SH-SY5Y (cell line): ENCODE measurements around the gene POU2F3.

ENCODE experiments used
- GATA2 ChIP-seq: IDR thresholded peaks from 2 replicates; pipeline ENCODE4 v1.6.1; 2011; ENCODE audit warnings: mild to moderate bottlenecking, low read depth, low read length
- GATA3 ChIP-seq: IDR thresholded peaks from 2 replicates; pipeline ENCODE4 v1.6.1; 2011; ENCODE audit warnings: low read depth, mild to moderate bottlenecking, low read length, moderate library complexity

POU2F3 gene

DNA sequence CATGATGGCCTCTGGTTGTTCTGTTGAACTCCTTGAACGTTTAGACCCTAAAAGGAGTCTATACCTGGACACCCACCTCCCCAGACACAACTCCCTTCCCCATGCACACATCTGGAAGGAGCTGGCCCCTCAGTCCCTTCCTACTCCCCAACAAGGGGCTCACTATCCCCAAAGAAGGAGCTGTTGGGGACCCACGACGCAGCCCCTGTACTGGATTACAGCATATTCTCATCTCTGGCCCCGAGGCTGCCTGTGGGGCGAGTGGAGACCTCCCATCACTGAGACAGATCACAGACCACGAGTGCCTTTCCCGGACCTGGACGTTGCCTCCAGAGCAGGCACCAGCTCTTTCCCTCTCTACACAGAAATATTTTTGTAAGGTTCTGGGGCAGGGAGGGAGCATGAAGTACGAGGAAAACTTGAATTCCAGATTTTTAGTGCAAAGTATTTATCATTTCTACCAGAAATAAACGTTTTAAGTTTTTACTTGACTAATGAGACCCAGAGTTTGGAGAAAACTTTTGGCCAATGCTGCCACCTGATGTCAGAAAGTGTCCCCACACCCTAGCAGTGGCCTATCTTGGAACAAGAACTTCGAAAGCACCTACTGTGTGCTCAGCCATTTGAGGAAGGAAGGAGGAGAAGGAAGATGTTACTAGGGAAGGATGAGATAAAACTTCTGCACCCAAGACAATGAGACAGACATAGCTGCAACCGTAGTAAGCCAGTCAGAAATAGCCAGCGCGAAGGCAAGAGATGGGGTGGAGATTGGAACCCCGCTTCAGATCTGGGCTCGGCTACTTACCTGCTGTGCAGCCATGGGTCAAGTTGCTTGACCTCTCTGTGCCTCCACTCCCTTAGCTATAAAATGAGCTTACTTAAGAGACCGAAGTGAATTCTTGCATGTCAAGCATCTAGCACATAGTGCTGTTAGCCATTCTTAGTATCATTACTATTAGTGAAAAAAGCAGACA lies 10.2 kb upstream of the POU2F3 start:
- TF ChIP-seq GATA3 (no peak), GATA2 (no peak)

DNA sequence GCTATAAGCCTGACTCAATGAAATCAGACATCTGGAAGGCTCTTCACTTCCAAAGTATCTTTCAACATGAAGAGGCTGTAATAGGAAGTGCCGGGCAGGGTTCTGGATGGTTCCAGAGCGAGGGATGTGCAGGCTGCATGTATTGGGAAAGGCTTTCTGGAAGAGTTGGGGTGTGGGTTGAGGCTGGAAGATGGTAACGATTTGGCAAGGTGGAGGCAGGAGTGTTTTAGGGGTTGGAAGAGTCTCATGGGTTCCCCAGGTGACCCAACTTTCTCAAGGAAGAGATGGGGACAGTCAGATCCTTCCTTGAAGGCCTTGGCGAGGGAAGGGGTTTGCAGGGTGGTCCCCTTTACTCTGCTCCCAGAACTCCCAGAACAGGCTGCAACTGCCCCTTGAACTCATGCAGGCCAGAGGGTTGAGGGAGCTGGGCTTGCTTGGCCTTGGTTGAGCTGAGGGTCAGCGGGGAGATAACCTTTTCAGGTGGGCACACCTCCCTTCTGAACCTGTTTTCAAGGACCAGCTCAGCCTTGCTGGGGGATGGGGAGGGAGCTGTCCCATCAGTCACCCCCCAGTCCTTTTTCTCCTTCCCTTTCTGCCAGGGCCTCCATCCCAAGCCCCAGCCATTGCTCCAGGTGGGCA lies 9.4 kb upstream of the POU2F3 start:
- TF ChIP-seq GATA3 (no peak), GATA2 (no peak)

DNA sequence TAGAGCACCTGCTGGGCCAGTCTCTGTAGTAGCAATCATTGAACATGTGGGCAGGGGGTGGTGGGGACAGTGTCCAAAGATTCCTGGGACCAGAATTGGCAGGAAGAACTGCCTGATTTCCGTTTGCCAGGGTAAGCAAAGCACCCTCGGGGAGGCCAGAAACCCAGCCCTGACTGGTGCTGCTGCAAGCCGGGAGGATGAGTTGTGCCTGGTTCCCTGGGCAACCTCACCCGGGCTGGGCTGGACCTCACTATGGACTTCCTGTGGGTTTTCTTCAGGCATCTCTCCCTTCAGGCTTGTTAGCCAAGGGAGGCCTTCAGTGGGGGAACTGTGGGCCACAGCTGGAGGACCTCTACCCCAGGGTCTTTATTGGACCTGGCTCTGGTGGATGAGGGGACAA lies 8.0 kb upstream of the POU2F3 start:
- TF ChIP-seq GATA3 (no peak), GATA2 (no peak)

DNA sequence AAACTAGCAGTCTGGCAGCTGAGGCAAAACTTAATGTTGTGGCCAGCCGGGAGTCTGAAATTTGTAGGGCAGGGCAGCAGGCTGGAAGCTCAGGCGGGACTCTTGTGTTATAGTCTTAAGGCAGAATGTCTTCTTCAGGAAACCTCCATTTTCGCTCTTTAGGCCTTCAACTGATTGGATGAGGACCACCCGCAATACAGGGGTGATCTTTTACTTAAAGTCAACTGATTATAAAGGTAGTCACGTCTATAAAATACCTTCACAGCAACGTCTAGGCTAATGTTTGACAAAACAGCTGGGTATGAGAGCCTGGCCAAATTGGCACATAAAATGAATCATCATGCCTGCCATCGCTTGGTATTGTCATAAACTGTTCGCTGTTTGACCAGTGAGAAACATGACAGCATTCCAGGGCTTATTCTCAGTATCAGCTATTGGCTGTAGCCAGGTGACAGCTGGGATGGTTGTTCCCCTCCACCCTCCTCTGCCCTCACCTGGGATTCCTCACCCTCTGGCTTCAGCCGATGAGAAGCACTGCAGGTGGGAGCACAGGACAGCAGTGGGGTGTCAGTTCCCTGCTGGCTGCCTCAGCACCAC lies 6.6 kb upstream of the POU2F3 start:
- TF ChIP-seq GATA2 (no peak), GATA3 (no peak)

DNA sequence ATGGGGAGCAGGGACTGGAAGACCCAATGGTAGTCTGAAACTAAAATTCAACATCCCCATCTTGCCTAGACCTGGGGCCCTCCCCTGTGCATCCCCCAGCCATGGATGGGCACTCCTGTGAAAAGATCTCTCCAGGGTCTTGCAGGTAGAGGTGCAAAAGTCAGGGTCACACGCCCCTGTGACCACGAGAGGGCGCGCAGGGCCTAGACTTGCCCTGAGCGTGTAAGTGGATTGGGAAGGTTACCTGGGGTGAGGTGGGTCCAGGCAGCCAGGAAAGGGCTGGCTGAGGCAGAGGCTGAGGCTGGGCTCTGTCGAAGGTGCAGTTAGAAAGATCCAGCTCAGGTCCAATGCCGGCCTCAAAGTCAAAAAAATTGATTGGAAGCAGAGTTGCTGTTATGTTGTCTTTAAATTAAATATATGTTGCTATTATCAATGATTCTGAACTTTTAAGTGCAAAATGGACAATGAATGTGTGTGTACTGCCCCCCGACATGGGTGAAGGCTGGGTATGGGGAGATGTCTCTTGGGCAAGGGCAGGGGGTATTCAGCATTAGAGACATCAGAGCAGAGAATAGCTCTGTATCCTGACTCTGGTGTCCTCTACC lies 4.8 kb upstream of the POU2F3 start:
- TF ChIP-seq GATA2 (no peak), GATA3 (no peak)

DNA sequence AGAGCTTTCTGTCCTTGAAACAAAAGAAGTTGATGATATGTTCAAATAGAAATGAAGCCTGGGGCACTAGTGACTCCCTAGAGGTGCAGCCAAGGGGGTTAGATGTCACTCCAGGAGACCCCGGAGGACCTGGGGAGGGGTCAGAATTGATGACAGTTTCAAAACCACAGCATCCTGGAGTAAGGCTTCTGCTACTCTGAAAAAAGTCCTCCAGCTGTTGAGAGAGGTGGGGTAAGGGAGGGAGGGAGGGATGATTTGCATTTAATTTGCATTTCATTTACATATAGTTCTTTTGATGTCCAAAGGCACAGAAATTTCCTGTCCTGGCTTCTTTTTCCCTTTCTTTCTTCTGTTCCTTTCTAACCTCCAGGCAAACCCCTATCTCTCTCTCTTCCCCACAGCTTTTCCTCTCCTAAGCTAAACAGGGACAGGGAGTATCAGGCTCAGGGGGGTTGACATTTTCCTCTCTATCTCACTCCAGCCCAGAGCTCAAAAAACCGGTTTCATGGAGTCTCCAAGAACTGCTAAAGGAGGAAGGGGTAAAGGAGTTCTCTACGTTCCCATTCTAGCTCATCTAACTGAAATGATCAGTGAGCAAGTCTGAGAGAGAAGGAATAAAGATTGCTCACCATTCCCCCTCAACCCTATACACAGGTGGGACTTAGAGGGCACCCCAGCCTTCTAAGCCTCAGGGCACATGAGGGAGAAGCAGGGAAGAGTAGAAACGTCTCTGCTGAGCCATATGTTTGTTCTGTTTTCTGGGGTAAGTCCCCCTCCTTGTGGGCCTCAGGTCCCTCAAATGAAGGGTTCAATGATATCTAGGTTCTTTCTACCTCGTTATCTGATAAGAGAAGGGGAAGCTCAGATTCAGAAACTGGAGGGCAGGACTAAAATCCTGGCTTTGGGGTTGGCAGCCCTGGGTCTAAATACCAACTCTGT lies 3.5 kb upstream of the POU2F3 start:
- TF ChIP-seq GATA3 (no peak), GATA2 (no peak)

DNA sequence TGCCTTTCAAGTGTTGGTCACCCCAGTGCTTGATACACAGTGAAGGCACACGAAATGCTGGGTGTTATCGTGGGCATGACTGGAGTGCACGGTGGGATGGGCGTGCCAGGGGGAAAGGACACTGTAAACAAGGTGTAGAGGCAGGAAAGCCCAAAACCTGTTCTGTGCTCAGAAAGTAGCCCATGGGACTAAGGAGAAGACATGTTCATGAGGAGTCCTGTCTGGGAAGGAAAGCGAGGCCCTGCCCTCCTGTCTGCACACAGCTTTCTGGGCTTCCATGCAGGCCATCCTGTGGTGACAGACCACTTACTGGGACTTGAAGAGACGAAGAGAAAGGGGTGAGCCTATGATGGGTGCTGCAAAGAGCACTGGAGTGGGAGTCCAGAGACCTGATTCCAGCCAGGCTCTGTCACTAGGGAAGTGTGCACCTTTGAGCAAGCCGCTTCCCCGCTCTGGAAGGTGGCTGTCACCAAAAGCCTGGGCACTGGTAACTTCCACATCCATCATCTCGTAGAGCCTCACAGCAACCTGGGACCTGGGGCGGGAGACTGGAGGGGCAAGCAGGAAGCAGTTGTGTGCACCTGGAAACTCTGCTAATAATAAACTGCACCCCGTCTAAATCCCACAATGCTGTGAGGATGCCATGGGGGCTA lies 846 bp upstream of the POU2F3 start:
- TF ChIP-seq GATA2 (no peak), GATA3 (no peak)

DNA sequence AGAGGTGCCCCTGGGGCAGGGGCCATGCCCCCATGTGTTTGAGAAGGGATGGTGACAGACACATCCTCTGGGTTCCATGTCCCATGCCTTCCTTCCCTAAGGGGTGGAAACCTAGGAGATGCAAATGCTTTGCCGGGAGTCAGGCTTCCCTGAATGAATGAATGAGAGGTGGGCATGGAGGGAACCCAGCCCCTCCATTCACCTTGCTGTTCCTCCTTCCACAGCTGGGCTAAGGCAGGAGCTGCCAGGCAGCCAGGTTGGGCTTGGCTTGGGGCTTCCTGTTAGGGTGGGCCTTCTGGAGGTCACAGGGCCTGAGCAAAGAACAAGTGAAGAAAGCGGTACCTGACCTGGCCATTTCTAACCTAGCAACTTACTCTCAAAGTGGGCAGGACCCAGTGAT lies 926 bp downstream of the POU2F3 start:
- TF ChIP-seq GATA2 (no peak), GATA3 (no peak)

DNA sequence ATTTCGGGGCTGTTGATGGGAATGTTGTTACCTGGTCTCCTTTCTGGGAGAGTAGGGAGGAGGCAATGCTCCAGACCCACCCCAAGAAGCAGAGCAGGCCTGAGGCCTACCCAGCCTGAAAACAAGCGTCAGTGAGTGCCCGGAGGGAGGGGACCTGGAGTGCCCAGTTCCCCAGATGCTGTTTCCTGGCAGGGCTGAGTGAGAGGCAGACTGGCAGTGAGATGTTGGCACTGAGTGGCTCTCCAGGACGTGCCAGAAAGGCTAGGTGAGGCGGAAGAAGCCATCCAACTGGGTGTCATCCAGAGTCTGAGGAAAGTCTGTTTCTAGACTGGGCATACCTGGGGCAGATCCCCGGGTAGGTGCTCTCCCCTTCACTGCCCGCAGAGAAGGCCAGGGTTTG lies 1.3 kb downstream of the POU2F3 start:
- TF ChIP-seq GATA2 (no peak), GATA3 (no peak)

DNA sequence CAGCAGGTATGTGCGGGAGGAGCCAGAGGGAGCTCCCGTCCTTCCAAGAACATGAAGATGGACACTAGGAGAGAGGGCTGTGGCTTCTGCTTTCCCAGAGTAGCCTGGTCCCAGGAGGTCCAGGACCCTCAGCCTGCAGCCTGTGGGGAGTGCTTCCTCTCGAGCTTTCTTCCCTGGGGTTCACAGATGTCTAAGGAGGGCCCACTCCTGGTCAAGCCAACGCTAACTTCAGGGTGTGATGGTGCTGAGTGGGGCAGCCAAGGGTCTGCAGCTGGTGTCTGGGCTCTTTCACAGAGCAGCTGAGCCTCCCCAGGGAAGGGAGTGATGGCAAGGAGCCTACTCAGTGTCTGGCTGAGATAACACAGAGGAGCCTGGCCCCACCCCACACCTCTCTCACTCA lies 3.3 kb downstream of the POU2F3 start:
- TF ChIP-seq GATA3, result no peak
- no peak for TF ChIP-seq GATA2

DNA sequence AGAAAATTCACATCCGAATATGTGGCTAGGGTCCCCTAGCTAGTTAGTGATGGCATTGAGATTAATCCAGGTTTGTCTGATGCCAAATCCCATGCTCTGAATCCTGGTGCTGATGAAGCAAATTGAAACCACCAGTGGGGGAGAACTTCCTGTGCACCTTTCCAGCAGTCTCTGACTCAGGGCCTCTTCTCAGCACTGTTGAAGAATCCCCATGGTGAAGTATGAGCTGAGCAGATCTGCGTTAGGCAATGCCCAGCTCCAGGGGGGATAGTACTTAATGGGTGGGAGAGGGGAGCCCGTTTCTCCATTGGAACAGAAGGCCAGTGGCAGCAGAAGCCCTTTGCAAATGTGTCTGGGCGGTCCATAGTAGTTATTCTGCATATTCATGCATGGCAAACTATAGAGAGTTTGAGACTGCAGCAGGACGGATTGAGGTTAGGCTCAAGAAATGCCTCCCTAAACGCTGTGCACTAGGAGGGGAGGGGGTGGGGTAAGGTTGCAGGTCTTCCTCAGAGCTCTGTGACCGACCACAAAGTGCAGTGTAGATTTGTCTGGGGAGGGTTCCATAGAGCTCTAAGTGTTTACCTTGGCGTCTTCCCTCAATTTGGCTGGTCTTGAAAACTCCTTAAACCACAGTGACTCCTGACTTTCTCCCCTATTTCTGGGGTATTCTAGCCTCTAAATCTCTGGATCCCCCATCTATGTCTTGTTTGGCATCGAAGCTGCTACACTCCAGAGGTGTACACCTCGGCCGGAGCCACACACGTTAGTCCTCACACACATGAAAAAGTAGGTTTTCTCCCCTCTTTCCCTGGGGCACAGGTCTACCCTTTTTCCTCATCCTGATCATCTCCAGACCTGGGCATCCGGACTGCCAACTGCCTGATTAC lies 4.8 kb downstream of the POU2F3 start:
- TF ChIP-seq GATA2 (no peak), GATA3 (no peak)

DNA sequence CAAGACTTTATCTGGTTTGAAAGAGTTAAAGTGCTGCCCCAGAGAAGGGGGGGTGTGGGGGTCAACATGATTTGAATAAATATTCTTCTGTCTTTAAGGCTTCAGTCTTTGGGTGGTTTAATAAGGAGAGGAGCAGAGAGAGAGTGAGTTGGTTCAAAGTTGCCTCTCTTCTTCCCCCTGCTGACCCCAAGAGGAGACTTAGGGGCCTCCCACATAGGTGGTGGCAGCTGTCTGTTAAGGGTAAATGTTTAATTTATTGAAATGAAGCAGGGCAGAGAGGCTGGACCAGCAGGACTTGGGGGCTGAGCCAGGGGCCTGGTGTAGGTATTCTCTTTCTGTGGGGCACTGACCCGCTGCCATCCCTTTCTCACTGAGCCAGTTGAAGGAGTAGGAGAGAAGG lies 5.5 kb downstream of the POU2F3 start:
- TF ChIP-seq GATA2, result no peak
- no peak for TF ChIP-seq GATA3
